ENCODE results near the gene DCC.

DNA sequence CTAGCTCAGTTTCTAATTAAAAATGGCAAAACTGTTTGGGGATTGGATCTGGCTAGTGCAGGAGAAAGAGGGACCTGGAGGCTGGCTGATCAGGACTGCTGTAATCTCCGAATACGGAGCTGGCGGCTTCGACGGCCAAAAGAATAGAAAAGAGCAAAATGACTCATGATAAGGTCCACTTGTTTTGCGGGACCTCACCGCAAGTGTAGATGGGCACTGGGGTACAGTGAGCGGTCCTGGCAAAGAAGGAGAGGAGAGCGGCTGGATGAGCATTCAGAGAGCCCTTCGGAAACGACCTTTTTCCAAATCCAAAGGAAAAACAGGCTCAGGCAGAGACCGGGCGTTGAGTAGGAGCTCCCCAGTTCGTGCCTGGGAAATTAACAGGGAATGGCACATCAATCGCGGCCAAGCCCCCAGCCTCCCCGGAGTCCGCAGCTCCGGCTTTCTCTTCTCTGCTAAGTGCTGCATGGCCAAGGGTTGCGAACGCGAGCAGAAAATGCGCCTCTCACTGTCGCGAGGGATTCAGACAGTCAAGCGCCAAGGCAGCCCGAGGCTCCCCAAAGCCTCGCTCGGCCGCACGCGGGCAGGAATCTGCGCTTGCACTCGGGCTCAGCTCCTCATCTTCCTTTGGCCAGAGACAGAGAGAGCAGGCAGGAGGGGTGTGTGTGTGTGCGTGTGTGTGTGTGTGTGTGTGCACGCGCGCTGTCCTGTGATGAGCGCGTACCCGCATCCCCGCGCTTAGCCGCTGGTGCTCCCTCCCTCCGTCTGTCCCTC lies 1.8 kb downstream of the DCC start:
- peak; percentile 40 for TF ChIP-seq EZH2 (IDR thresholded peaks at IDR 0.05; ENCODE audit: low read length, missing control alignments)
- TF ChIP-seq, protein P1, sequence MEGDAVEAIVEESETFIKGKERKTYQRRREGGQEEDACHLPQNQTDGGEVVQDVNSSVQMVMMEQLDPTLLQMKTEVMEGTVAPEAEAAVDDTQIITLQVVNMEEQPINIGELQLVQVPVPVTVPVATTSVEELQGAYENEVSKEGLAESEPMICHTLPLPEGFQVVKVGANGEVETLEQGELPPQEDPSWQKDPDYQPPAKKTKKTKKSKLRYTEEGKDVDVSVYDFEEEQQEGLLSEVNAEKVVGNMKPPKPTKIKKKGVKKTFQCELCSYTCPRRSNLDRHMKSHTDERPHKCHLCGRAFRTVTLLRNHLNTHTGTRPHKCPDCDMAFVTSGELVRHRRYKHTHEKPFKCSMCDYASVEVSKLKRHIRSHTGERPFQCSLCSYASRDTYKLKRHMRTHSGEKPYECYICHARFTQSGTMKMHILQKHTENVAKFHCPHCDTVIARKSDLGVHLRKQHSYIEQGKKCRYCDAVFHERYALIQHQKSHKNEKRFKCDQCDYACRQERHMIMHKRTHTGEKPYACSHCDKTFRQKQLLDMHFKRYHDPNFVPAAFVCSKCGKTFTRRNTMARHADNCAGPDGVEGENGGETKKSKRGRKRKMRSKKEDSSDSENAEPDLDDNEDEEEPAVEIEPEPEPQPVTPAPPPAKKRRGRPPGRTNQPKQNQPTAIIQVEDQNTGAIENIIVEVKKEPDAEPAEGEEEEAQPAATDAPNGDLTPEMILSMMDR (conservative IDR thresholded peaks at IDR 0.05 in 1 of 2, IDR thresholded peaks at IDR 0.05 in 1 of 2; ENCODE audit: low read depth in 1 of 2, low read length in 2 of 2): no peak

All from fibroblast of lung (primary cell).